GM12878 (cell line): Measurements from ENCODE around the gene TNFSF9. TPM values are rescaled to one million over a fixed set of nuclear protein-coding genes. Genes with fewer than 3 reads are reported as not detected.

Experiments
- ATAC-seq: fragments of 200-7000 bp; cut with Tn5 transposase; 3 replicates; pipeline ENCODE4 v1.9.1; 2020; ENCODE audit warnings: mild to moderate bottlenecking, moderate library complexity
- BruUV-seq: library from RNA; stranded (reverse); fragments of 400-500 nt; replicated peaks from 2 replicates; lab custom pipeline; 2021; lab: Mats Ljungman, UMichigan
- CTCF ChIA-PET: fragments of 300-600 bp; sonication (Branson Sonifier 250); formaldehyde crosslinking; extraction: SDS; loops from one replicate; lab custom pipeline; 2021; ENCODE audit warnings: inconsistent platforms; lab: Yijun Ruan, JAX
- POLR2A ChIA-PET: fragments of 350-600 bp; formaldehyde crosslinking; extraction: SDS; loops from one replicate; lab custom pipeline; 2021; ENCODE audit warnings: inconsistent platforms; lab: Charles Lee
- RAD21 ChIA-PET: fragments of 300-600 bp; sonication (Branson Sonifier 250); formaldehyde crosslinking; loops from one replicate; lab custom pipeline; 2023; ENCODE audit warnings: antibody characterized with exemption; ENCODE audit not compliant: unreplicated experiment; lab: Charles Lee
- SMC1A ChIA-PET: fragments of 300-600 bp; sonication (Branson Sonifier 250); formaldehyde crosslinking; loops from one replicate; lab custom pipeline; 2023; ENCODE audit not compliant: unreplicated experiment, uncharacterized antibody; lab: Charles Lee
- DNase-seq: peaks from one replicate; pipeline ENCODE4 v3.0.0-alpha.2; 2011; ENCODE audit warnings: low read depth, low spot score
- FAIRE-seq: peaks from 3 replicates; lab custom pipeline; 2011; peaks lifted over from hg19 to GRCh38; lab: Jason Lieb, UNC
- H2AFZ ChIP-seq: 2 replicates; pipeline ENCODE4 v1.6.0; 2011; ENCODE audit warnings: low read depth, low read length, control low read depth; ENCODE audit not compliant: control insufficient read depth
- H3K27ac ChIP-seq: 2 replicates; pipeline ENCODE4 v1.5.1; 2011; ENCODE audit warnings: control low read depth; ENCODE audit not compliant: control insufficient read depth, insufficient read depth
- H3K27me3 ChIP-seq, 2 experiments: replicated peaks in 1 of 2; 2 replicates each; pipeline versions ENCODE4 v1.6.0 to v1.6.1; 2011; ENCODE audit warnings: low read length in 1 of 2; ENCODE audit not compliant: control insufficient read depth in 2 of 2, insufficient read depth in 2 of 2
- H3K36me3 ChIP-seq, 2 experiments: 2 replicates each; pipeline ENCODE4 v1.5.1; 2011; ENCODE audit warnings: low read length in 1 of 2; ENCODE audit not compliant: control insufficient read depth in 2 of 2, insufficient read depth in 2 of 2
- H3K4me1 ChIP-seq: 2 replicates; pipeline ENCODE4 v1.6.1; 2011; ENCODE audit warnings: mild to moderate bottlenecking, low read length, moderate library complexity, mixed read lengths; ENCODE audit not compliant: control insufficient read depth, insufficient read depth
- H3K4me2 ChIP-seq: 2 replicates; pipeline ENCODE4 v1.6.0; 2011; ENCODE audit warnings: control low read depth; ENCODE audit not compliant: control insufficient read depth, insufficient read depth
- H3K4me3 ChIP-seq: fragments of 200-600 bp; sonication (generic); 2 replicates; pipeline ENCODE4 v1.5.1; 2016
- H3K79me2 ChIP-seq: 2 replicates; pipeline ENCODE4 v1.6.0; 2011; ENCODE audit warnings: low read length; ENCODE audit not compliant: control insufficient read depth, insufficient read depth
- H3K9ac ChIP-seq: 2 replicates; pipeline ENCODE4 v1.8.0; 2011; ENCODE audit warnings: low read length, control low read depth, mixed read lengths; ENCODE audit not compliant: control insufficient read depth, insufficient read depth
- H3K9me3 ChIP-seq: replicated peaks from 3 replicates; pipeline ENCODE4 v1.5.1; 2011; ENCODE audit warnings: mild to moderate bottlenecking, low read length; ENCODE audit not compliant: control insufficient read depth, insufficient read depth
- H4K20me1 ChIP-seq: 2 replicates; pipeline ENCODE4 v1.6.0; 2011; ENCODE audit not compliant: control insufficient read depth, insufficient read depth
- ATF7 ChIP-seq: fragments of 450-650 bp; IDR thresholded peaks from 2 replicates; pipeline ENCODE4 v1.6.1; 2016; ENCODE audit warnings: low read depth, mild to moderate bottlenecking
- BHLHE40 ChIP-seq, 2 experiments: fragments of 450-650 bp in 1 of 2; IDR thresholded peaks; 2 replicates each; pipeline ENCODE4 v1.6.1; 2011 to 2017; ENCODE audit warnings: low read depth in 2 of 2, borderline replicate concordance in 1 of 2, improper control_type of control experiment in 1 of 2, low read length in 1 of 2, mild to moderate bottlenecking in 1 of 2
- CHD2 ChIP-seq: IDR thresholded peaks from 2 replicates; pipeline ENCODE4 v1.6.1; 2011; ENCODE audit warnings: low read depth, low read length, improper control_type of control experiment, borderline replicate concordance
- CREM ChIP-seq: IDR thresholded peaks from 2 replicates; pipeline ENCODE4 v1.6.1; 2014; ENCODE audit warnings: antibody characterized with exemption, low read depth
- GATAD2B ChIP-seq: fragments of 450-650 bp; conservative IDR thresholded peaks from 2 replicates; pipeline ENCODE4 v1.6.1; 2017; ENCODE audit warnings: low read depth, mild to moderate bottlenecking, moderate library complexity
- HDGF ChIP-seq: fragments of 450-650 bp; IDR thresholded peaks from 2 replicates; pipeline ENCODE4 v1.6.1; 2016; ENCODE audit warnings: antibody characterized with exemption
- LARP7 ChIP-seq: fragments of 450-650 bp; IDR thresholded peaks from 2 replicates; pipeline ENCODE4 v1.6.1; 2017; ENCODE audit warnings: mild to moderate bottlenecking
- MEF2A ChIP-seq: IDR thresholded peaks from 2 replicates; pipeline ENCODE4 v1.6.1; 2011; ENCODE audit warnings: low read depth, mild to moderate bottlenecking, low read length, moderate library complexity; ENCODE audit not compliant: insufficient read depth
- MXI1 ChIP-seq: fragments of 150-350 bp; IDR thresholded peaks from 2 replicates; pipeline ENCODE4 v1.6.1; 2011; ENCODE audit warnings: low read depth, mild to moderate bottlenecking, inconsistent platforms, low read length, improper control_type of control experiment
- RAD21 ChIP-seq: IDR thresholded peaks from 2 replicates; pipeline ENCODE4 v1.6.1; 2011; ENCODE audit warnings: mild to moderate bottlenecking, low read depth, low read length, moderate library complexity; ENCODE audit not compliant: insufficient read depth
- RBBP5 ChIP-seq: fragments of 200-600 bp; sonication (generic); conservative IDR thresholded peaks from 2 replicates; pipeline ENCODE4 v1.6.1; 2016
- TBL1XR1 ChIP-seq: IDR thresholded peaks from 2 replicates; pipeline ENCODE4 v1.6.1; 2012; ENCODE audit warnings: low read depth, low read length, improper control_type of control experiment
- TCF12 ChIP-seq: IDR thresholded peaks from 2 replicates; pipeline ENCODE4 v1.6.1; 2011; ENCODE audit warnings: low read depth, mild to moderate bottlenecking, low read length
- ZBED1 ChIP-seq: IDR thresholded peaks from 2 replicates; pipeline ENCODE4 v1.6.1; 2016; ENCODE audit warnings: borderline replicate concordance
- ZSCAN29 ChIP-seq: fragments of 450-650 bp; IDR thresholded peaks from 2 replicates; pipeline ENCODE4 v1.6.1; 2017; ENCODE audit warnings: mild to moderate bottlenecking, moderate library complexity
- WGBS: methylation state at CpG from one replicate; pipeline ENCODE4 v1.1.6; 2016; ENCODE audit warnings: low lambda C conversion rate; ENCODE audit not compliant: insufficient replicate concordance, insufficient coverage; ENCODE audit errors: missing lambda C conversion rate; 5-methylcytosine and 5-hydroxymethylcytosine counted together
- in situ Hi-C: fragments of 300-500 bp; cut with MboI; formaldehyde crosslinking; loops from 9 replicates; pipeline ENCODE4 v1.14.3; 2018; ENCODE audit warnings: mixed read lengths
- intact Hi-C: fragments of 100-400 bp; cut with micrococcal nuclease; formaldehyde crosslinking; loops from one replicate; pipeline ENCODE4 v1.14.2; 2022; ENCODE audit not compliant: unreplicated experiment
- polyA plus RNA-seq, 11 experiments: library from polyadenylated mRNA; depleted of rRNA in 4 of 11; unstranded in 6 of 11; stranded (reverse) in 5 of 11; fragments of >200 nt; fragmentation: Nextera tagmentation in 4 of 11; fragmentation: Illumina TruSeq in 1 of 11; extraction: Ambion mirVana in 4 of 11; extraction: Trizol in 1 of 11; gene quantifications; 1 replicate in 1 of 11; 2 replicates in 10 of 11; pipeline versions ENCODE4 v1.2.1 to v1.2.3, GENCODE V29; 2011 to 2016; ENCODE audit warnings: inconsistent platforms in 2 of 11, missing spikeins in 2 of 11, low read depth in 1 of 11
- total RNA-seq, 4 experiments: library from RNA; depleted of rRNA in 3 of 4; stranded (reverse); fragments of >200 nt in 3 of 4; fragmentation: Illumina TruSeq in 1 of 4; extraction: Trizol in 1 of 4; gene quantifications; 2 replicates each; pipeline versions ENCODE4 v1.2.1 to v1.2.3, GENCODE V29; 2013 to 2021
- TF ChIP-seq, protein P1 (sequence below): fragments of 450-650 bp; IDR thresholded peaks from 2 replicates; pipeline ENCODE4 v1.6.1; 2017; ENCODE audit warnings: borderline replicate concordance
- TF ChIP-seq, protein P2 (sequence below): fragments of 450-650 bp; IDR thresholded peaks from 2 replicates; pipeline ENCODE4 v1.6.1; 2017; ENCODE audit warnings: mild to moderate bottlenecking, low read depth, inconsistent platforms; ENCODE audit not compliant: poor library complexity, severe bottlenecking
- TF ChIP-seq, protein P3 (sequence below): fragments of 450-650 bp; conservative IDR thresholded peaks from 2 replicates; pipeline ENCODE4 v1.6.1; 2017; ENCODE audit warnings: mild to moderate bottlenecking, moderate library complexity

Gene TNFSF9
- total and polyA plus RNA-seq, 10 of the 15 experiments (the other 5 are each of a cell fraction or from before 2014, with no cell fraction given), result 6.2 to 75.3 (median 22.1) TPM

DNA sequence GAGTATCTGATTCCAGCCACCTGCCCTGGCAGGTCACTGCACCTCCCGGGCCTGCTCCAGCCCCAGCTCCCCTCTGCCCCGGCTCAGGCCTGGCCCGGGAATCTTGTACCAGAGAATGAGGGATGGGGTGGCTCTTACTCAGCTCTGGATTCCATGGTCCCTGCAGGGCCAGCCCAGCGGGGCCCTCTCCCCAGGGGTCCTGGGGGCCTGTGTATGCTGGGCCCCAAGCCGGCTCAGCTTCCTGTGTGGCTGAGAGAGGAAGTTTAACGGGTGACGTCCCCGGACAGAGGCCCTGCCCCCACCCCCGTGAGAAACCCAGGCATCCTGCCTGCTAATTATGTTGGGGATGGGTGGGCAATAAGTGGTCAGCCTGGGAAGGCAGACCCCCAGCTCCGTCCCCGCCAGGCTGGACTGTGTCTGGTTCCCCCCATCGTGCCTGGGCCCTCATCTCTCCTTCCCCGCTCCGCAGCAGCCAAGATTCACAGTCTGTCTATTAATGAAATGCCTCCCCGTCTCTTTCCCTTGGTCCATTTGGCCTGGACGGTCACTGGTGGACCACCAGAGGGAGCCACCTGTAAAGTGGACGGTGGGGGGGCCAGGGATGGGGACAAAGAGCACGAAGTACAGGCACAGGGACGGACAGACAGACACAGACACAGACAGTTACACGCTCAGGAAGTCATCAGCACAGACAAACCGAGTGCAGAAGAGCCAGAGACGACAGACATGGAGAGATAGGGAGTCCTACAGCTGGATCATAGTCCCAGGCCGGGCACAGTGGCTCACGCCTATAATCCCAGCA, 49.1 kb upstream of the TNFSF9 start, which contains the start of gene DENND1C:
Gene DENND1C, minus strand, starts transcription at position 247 of the 802 bp plus-strand sequence. Its CDS starts 92 bp downstream, at position 155.
- no TSS peak for BruUV-seq
- DNase-seq (peak; percentile 45), FAIRE-seq (peak; percentile 96), ATAC-seq (peak; percentile 95)
- peak within 1 kb of the TSS; percentile 89 for H3K4me2 ChIP-seq
- H2AFZ ChIP-seq, result peak within 1 kb of the TSS; percentile 82
- peak within 1 kb of the TSS; percentile 93 for H3K27ac ChIP-seq
- in situ Hi-C loops (no loop called here), intact Hi-C loops (loop anchor here (1.0 kb wide), 1 partner anchor 23 kb away; no protein-coding TSS in a partner anchor)
- H3K4me1 ChIP-seq, result peaks cover 10% of the 10 kb centered on the region
- 6% methylated on average over 24 of the region's 24 CpGs for whole genome bisulfite sequencing
- ChIA-PET POLR2A (interaction anchor here (0.5 to 1.9 kb wide), 18 partner anchors 8 to 337 kb away, joined by 3 to 10 read pairs (median 4); partner anchors contain the start of genes ALKBH7, KHSRP, SLC25A23 and VAV1), CTCF (interaction anchor here (0.7 to 3.4 kb wide), 24 partner anchors 9 to 382 kb away, joined by 3 to 26 read pairs (median 4); partner anchors contain the start of genes ALKBH7, KHSRP and SLC25A23), RAD21 (interaction anchor here (0.7 to 2.4 kb wide), 17 partner anchors 9 to 381 kb away, joined by 3 to 20 read pairs (median 5); partner anchors contain the start of genes ALKBH7, CLPP, GPR108 and KHSRP), SMC1A (interaction anchor here (0.6 to 2.1 kb wide), 14 partner anchors 8 to 355 kb away, joined by 3 to 5 read pairs (median 3); partner anchors contain the start of genes ALKBH7 and GTF2F1)
- H3K9ac ChIP-seq, result peak within 1 kb of the TSS; percentile 99
- no peaks in the 10 kb centered on the region; the same call in 2 of the 3 replicates for H3K9me3 ChIP-seq
- H3K27me3 ChIP-seq, result no peaks in the 10 kb centered on the region
- H3K4me3 ChIP-seq, result peak within 1 kb of the TSS; percentile 69
- H3K79me2 ChIP-seq, result peaks cover 16% of the 10 kb centered on the region
- H4K20me1 ChIP-seq, result no peaks in the 10 kb centered on the region
- H3K36me3 ChIP-seq, result peaks cover 1 to 4% of the 10 kb centered on the region in 2 experiments; a peak in 2 of 4 replicates
- TF ChIP-seq ZBED1 (no peak), TBL1XR1 (no peak), GATAD2B (peak; percentile 65; the same call in 1 of the 2 replicates), ATF7 (peak; percentile 83), ZSCAN29 (no peak), MEF2A (no peak), RBBP5 (no peak), CREM (peak; percentile 66), MXI1 (no peak), TCF12 (no peak), BHLHE40 (IDR thresholded peaks at IDR 0.05; ENCODE audit: borderline replicate concordance in 1 of 2, low read depth in 2 of 2, low read length in 1 of 2) (peak; percentile 43 to 56; a peak in 2 of 4 replicates), HDGF (no peak; the same call in 1 of the 2 replicates), RAD21 (peak; percentile 53), CHD2 (peak; percentile 81; the same call in 1 of the 2 replicates), LARP7 (no peak; the same call in none of the 2 replicates)
- TF ChIP-seq, protein P1, sequence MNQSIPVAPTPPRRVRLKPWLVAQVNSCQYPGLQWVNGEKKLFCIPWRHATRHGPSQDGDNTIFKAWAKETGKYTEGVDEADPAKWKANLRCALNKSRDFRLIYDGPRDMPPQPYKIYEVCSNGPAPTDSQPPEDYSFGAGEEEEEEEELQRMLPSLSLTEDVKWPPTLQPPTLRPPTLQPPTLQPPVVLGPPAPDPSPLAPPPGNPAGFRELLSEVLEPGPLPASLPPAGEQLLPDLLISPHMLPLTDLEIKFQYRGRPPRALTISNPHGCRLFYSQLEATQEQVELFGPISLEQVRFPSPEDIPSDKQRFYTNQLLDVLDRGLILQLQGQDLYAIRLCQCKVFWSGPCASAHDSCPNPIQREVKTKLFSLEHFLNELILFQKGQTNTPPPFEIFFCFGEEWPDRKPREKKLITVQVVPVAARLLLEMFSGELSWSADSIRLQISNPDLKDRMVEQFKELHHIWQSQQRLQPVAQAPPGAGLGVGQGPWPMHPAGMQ, result no peak
- TF ChIP-seq, protein P2, sequence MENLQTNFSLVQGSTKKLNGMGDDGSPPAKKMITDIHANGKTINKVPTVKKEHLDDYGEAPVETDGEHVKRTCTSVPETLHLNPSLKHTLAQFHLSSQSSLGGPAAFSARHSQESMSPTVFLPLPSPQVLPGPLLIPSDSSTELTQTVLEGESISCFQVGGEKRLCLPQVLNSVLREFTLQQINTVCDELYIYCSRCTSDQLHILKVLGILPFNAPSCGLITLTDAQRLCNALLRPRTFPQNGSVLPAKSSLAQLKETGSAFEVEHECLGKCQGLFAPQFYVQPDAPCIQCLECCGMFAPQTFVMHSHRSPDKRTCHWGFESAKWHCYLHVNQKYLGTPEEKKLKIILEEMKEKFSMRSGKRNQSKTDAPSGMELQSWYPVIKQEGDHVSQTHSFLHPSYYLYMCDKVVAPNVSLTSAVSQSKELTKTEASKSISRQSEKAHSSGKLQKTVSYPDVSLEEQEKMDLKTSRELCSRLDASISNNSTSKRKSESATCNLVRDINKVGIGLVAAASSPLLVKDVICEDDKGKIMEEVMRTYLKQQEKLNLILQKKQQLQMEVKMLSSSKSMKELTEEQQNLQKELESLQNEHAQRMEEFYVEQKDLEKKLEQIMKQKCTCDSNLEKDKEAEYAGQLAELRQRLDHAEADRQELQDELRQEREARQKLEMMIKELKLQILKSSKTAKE, result no peak
- TF ChIP-seq, protein P3, sequence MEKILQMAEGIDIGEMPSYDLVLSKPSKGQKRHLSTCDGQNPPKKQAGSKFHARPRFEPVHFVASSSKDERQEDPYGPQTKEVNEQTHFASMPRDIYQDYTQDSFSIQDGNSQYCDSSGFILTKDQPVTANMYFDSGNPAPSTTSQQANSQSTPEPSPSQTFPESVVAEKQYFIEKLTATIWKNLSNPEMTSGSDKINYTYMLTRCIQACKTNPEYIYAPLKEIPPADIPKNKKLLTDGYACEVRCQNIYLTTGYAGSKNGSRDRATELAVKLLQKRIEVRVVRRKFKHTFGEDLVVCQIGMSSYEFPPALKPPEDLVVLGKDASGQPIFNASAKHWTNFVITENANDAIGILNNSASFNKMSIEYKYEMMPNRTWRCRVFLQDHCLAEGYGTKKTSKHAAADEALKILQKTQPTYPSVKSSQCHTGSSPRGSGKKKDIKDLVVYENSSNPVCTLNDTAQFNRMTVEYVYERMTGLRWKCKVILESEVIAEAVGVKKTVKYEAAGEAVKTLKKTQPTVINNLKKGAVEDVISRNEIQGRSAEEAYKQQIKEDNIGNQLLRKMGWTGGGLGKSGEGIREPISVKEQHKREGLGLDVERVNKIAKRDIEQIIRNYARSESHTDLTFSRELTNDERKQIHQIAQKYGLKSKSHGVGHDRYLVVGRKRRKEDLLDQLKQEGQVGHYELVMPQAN, result no peak
